ENCODE data around the gene RSBN1L.

RSBN1L gene

DNA sequence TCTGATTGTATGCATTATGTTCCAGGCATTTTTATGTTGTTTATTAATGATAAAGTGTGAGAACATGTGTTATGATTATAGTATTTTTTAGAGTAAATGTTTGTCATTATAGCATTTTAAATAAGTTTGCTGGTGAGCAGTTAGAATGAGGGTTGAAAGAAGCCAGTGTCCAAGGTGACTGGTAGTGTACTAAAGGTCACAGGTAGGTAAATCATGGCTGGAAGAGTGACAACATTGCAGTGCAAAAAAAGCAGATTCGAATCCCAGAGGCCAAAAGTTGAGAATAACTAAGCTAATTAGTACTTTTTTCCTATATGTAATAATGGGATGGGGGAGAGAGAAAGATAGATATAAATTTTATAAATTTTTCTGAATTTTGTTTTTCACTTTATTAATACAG lies 44.0 kb downstream of the RSBN1L start:
- no peak overlapping the region for H3K4me3 ChIP-seq (ENCODE audit: low read depth, low read length)
- no peak for DNase-seq (ENCODE audit: low read depth)
- no peak for TF ChIP-seq MYC (IDR thresholded peaks at IDR 0.05; ENCODE audit: low read depth, low read length)
- TF ChIP-seq, protein P1, sequence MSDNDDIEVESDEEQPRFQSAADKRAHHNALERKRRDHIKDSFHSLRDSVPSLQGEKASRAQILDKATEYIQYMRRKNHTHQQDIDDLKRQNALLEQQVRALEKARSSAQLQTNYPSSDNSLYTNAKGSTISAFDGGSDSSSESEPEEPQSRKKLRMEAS (IDR thresholded peaks at IDR 0.05; ENCODE audit: low read depth, low read length): no peak
- TF ChIP-seq POLR2A (IDR thresholded peaks at IDR 0.05; ENCODE audit: extremely low read depth, insufficient read length): no peak
- TF ChIP-seq, protein P2, sequence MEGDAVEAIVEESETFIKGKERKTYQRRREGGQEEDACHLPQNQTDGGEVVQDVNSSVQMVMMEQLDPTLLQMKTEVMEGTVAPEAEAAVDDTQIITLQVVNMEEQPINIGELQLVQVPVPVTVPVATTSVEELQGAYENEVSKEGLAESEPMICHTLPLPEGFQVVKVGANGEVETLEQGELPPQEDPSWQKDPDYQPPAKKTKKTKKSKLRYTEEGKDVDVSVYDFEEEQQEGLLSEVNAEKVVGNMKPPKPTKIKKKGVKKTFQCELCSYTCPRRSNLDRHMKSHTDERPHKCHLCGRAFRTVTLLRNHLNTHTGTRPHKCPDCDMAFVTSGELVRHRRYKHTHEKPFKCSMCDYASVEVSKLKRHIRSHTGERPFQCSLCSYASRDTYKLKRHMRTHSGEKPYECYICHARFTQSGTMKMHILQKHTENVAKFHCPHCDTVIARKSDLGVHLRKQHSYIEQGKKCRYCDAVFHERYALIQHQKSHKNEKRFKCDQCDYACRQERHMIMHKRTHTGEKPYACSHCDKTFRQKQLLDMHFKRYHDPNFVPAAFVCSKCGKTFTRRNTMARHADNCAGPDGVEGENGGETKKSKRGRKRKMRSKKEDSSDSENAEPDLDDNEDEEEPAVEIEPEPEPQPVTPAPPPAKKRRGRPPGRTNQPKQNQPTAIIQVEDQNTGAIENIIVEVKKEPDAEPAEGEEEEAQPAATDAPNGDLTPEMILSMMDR (IDR thresholded peaks at IDR 0.05; ENCODE audit: low read depth, low read length): no peak

DNA sequence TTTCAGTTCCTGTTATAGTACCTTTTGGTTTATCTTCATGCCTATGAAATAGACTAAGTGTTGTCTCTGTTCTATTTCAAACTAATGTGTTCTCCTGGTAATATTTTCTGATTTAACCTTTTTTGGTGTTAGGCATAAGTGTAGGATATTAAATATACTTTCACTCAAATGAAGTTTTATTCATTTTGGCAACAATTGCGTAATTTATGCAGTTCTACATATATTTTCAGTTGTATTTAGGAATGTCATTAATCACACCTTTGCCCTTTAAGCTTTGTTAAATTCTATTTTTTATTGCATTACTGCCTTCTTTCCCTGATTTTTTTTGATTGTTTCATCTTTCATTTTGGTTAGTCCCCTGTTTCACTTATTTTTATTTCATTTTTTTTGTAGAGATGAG lies 47.3 kb downstream of the RSBN1L start:
- TF ChIP-seq, protein P1 (IDR thresholded peaks at IDR 0.05; ENCODE audit: low read depth, low read length): no peak
- TF ChIP-seq MYC (IDR thresholded peaks at IDR 0.05; ENCODE audit: low read depth, low read length): no peak
- TF ChIP-seq POLR2A (IDR thresholded peaks at IDR 0.05; ENCODE audit: extremely low read depth, insufficient read length): no peak
- TF ChIP-seq, protein P2 (IDR thresholded peaks at IDR 0.05; ENCODE audit: low read depth, low read length): no peak
- DNase-seq (ENCODE audit: low read depth): no peak
- no peak overlapping the region for H3K4me3 ChIP-seq (ENCODE audit: low read depth, low read length)

DNA sequence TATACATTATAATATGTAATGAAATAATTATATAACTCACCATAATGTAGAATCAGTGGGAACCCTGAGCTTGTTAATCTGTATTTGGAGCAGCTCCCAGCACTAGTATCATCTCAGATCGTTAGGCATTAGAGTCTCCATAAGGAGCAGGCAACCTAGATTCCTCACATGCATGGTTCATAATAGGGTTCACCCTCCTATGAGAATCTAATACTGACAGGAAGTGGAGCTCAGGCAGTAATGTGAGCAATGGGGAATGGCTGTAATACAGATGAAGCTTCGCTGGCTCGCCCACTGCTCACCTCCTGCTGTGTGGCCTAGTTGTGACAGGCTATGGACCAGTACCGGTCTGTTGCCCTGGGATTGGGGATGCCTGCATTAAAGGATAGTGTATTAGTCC lies 49.5 kb downstream of the RSBN1L start:
- H3K4me3 ChIP-seq (ENCODE audit: low read depth, low read length): no peak overlapping the region
- TF ChIP-seq, protein P2 (IDR thresholded peaks at IDR 0.05; ENCODE audit: low read depth, low read length): no peak
- TF ChIP-seq POLR2A (IDR thresholded peaks at IDR 0.05; ENCODE audit: extremely low read depth, insufficient read length) (no peak), MYC (IDR thresholded peaks at IDR 0.05; ENCODE audit: low read depth, low read length) (no peak)
- TF ChIP-seq, protein P1 (IDR thresholded peaks at IDR 0.05; ENCODE audit: low read depth, low read length): no peak
- DNase-seq (ENCODE audit: low read depth): no peak

DNA sequence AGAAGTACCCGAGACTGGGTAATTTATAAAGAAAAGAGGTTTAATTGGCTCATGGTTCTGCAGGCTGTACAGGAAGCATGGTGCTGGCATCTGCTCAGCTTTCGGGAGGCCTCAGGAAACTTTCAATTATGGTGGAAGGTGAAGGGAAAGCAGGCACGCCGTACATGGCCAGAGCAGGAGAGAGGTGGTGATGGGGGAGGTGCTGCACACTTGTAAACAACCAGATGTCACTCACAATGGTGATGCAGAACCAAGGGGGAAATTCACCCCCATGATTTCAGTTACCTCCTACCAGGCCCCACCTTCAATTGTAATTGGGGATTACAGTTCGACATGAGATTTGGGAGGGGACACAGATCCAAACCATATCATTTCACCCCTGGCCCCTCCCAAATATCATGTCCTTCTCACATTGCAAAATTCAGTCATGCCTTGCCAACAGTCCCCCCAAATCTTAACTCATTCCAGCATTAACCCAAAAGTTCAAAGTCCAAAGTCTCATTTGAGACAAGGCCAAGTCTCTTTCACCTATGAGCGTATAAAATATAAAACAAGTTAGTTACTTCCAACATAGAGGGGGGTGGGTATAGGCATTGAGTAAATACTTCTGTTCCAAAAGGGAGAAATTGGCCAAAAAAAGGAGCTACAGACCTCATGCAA lies 50.0 kb downstream of the RSBN1L start:
- DNase-seq (ENCODE audit: low read depth): no peak
- TF ChIP-seq POLR2A (IDR thresholded peaks at IDR 0.05; ENCODE audit: extremely low read depth, insufficient read length): no peak
- no peak for TF ChIP-seq MYC (IDR thresholded peaks at IDR 0.05; ENCODE audit: low read depth, low read length)
- TF ChIP-seq, protein P1 (IDR thresholded peaks at IDR 0.05; ENCODE audit: low read depth, low read length): no peak
- TF ChIP-seq, protein P2 (IDR thresholded peaks at IDR 0.05; ENCODE audit: low read depth, low read length): no peak
- H3K4me3 ChIP-seq (ENCODE audit: low read depth, low read length): no peak overlapping the region

DNA sequence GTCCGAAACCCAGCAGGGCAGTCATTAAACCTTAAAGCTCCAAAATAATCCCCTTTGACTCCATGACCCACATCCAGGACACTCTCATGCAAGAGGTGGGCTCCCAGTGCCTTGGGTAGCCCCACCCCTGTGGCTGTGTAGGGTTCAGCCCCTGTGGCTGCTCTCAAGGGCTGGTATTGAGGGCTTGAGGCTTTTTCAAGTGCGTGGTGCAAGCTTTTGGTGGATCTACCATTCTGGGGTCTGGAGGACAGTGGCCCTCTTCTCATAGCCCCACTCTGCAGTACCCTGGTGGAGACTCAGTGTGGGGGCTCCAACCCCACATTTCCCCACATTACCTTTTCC lies 50.5 kb downstream of the RSBN1L start:
- no peak overlapping the region for H3K4me3 ChIP-seq (ENCODE audit: low read depth, low read length)
- DNase-seq (ENCODE audit: low read depth): no peak
- TF ChIP-seq POLR2A (IDR thresholded peaks at IDR 0.05; ENCODE audit: extremely low read depth, insufficient read length) (no peak), MYC (IDR thresholded peaks at IDR 0.05; ENCODE audit: low read depth, low read length) (no peak)
- TF ChIP-seq, protein P1 (IDR thresholded peaks at IDR 0.05; ENCODE audit: low read depth, low read length): no peak
- TF ChIP-seq, protein P2 (IDR thresholded peaks at IDR 0.05; ENCODE audit: low read depth, low read length): no peak
